Measurements from ENCODE around the gene ETFA. TPM values are rescaled to one million over a fixed set of nuclear protein-coding genes. Genes with fewer than 3 reads are reported as not detected.

ETFA gene
- total and polyA plus RNA-seq, 2 of the 8 experiments (the other 6 are each of a cell fraction or from before 2014, with no cell fraction given) = 60.9 to 90.0 TPM

DNA sequence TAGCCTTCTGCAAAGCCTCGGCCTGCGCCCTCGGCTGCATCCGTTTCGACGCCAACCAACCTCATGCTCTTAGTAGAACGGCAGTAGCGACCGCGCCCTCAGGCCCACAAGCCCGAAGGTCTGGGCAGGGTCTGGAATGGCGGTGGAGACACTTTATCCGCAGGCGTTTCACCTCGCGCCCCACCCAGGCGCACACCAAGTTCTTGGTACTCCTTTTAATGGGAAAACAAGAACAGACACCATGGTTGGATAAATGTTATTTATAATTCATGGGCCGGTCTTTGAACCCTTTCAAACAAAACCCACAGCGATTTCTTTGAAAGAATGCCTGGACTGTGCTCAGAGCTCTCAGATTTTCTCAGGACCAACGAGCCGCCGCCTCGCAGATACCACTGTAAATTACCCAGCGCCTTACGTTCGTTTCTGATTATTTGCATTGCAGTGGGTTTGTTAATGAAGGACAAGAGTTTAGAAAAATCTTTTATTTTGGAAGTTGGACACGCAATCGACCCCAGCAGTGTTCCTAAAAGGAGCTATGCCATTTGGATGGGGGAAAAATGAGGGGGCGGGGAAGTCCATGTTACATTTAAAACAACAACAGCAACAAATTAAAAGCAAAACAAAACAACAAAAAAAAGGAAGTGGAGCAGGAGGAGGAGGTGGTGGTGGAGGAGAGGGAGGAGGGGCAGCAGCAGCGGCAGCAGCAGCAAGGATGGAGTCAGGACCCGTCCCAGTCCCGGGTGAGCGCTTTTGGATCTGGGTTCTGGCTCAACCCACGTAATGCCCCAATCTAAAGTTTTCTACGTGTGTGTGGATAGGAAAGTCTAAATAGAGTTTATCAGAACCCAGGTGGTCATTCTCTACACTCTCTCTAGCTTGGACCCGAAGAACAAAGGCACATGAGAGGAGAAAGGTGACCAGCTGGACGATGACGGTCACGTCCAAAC is 24.3 kb upstream of the ETFA start (continued):
- TF ChIP-seq, protein P1, sequence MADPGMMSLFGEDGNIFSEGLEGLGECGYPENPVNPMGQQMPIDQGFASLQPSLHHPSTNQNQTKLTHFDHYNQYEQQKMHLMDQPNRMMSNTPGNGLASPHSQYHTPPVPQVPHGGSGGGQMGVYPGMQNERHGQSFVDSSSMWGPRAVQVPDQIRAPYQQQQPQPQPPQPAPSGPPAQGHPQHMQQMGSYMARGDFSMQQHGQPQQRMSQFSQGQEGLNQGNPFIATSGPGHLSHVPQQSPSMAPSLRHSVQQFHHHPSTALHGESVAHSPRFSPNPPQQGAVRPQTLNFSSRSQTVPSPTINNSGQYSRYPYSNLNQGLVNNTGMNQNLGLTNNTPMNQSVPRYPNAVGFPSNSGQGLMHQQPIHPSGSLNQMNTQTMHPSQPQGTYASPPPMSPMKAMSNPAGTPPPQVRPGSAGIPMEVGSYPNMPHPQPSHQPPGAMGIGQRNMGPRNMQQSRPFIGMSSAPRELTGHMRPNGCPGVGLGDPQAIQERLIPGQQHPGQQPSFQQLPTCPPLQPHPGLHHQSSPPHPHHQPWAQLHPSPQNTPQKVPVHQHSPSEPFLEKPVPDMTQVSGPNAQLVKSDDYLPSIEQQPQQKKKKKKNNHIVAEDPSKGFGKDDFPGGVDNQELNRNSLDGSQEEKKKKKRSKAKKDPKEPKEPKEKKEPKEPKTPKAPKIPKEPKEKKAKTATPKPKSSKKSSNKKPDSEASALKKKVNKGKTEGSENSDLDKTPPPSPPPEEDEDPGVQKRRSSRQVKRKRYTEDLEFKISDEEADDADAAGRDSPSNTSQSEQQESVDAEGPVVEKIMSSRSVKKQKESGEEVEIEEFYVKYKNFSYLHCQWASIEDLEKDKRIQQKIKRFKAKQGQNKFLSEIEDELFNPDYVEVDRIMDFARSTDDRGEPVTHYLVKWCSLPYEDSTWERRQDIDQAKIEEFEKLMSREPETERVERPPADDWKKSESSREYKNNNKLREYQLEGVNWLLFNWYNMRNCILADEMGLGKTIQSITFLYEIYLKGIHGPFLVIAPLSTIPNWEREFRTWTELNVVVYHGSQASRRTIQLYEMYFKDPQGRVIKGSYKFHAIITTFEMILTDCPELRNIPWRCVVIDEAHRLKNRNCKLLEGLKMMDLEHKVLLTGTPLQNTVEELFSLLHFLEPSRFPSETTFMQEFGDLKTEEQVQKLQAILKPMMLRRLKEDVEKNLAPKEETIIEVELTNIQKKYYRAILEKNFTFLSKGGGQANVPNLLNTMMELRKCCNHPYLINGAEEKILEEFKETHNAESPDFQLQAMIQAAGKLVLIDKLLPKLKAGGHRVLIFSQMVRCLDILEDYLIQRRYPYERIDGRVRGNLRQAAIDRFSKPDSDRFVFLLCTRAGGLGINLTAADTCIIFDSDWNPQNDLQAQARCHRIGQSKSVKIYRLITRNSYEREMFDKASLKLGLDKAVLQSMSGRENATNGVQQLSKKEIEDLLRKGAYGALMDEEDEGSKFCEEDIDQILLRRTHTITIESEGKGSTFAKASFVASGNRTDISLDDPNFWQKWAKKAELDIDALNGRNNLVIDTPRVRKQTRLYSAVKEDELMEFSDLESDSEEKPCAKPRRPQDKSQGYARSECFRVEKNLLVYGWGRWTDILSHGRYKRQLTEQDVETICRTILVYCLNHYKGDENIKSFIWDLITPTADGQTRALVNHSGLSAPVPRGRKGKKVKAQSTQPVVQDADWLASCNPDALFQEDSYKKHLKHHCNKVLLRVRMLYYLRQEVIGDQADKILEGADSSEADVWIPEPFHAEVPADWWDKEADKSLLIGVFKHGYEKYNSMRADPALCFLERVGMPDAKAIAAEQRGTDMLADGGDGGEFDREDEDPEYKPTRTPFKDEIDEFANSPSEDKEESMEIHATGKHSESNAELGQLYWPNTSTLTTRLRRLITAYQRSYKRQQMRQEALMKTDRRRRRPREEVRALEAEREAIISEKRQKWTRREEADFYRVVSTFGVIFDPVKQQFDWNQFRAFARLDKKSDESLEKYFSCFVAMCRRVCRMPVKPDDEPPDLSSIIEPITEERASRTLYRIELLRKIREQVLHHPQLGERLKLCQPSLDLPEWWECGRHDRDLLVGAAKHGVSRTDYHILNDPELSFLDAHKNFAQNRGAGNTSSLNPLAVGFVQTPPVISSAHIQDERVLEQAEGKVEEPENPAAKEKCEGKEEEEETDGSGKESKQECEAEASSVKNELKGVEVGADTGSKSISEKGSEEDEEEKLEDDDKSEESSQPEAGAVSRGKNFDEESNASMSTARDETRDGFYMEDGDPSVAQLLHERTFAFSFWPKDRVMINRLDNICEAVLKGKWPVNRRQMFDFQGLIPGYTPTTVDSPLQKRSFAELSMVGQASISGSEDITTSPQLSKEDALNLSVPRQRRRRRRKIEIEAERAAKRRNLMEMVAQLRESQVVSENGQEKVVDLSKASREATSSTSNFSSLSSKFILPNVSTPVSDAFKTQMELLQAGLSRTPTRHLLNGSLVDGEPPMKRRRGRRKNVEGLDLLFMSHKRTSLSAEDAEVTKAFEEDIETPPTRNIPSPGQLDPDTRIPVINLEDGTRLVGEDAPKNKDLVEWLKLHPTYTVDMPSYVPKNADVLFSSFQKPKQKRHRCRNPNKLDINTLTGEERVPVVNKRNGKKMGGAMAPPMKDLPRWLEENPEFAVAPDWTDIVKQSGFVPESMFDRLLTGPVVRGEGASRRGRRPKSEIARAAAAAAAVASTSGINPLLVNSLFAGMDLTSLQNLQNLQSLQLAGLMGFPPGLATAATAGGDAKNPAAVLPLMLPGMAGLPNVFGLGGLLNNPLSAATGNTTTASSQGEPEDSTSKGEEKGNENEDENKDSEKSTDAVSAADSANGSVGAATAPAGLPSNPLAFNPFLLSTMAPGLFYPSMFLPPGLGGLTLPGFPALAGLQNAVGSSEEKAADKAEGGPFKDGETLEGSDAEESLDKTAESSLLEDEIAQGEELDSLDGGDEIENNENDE (IDR thresholded peaks at IDR 0.05; ENCODE audit: insufficient replicate concordance, low read length) = no peak
- TF ChIP-seq SAP30 (IDR thresholded peaks at IDR 0.05; ENCODE audit: insufficient read depth, insufficient replicate concordance, low read length) = no peak
- peak; percentile 47; the same call in 1 of the 2 replicates for TF ChIP-seq PHF8 (conservative IDR thresholded peaks at IDR 0.05; ENCODE audit: low read depth, low read length)
- TF ChIP-seq SRF (IDR thresholded peaks at IDR 0.05; ENCODE audit: low read depth, low read length) = no peak
- no peak for TF ChIP-seq GTF2F1 (IDR thresholded peaks at IDR 0.05; ENCODE audit: borderline replicate concordance, low read depth, low read length)
- TF ChIP-seq CHD1 (IDR thresholded peaks at IDR 0.05; ENCODE audit: low read depth, low read length) = no peak

All from H1 (cell line).